DOHH2 (cell line): ENCODE data around the gene USP40.
"Not testable (repeated sequence)": the region's sequence is repeated elsewhere in the genome, so short reads cannot be mapped to it uniquely, and the experiment has no call there.

Source experiments
- EZH2phosphoT487 ChIP-seq: fragments of 200-600 bp; sonication (generic); IDR thresholded peaks from 2 replicates; pipeline ENCODE4 v1.6.1; 2017; ENCODE audit warnings: borderline replicate concordance, mild to moderate bottlenecking, antibody characterized with exemption, low read length, moderate library complexity, mixed read lengths
- TF ChIP-seq, protein P1 (sequence below): fragments of 200-600 bp; sonication (generic); IDR thresholded peaks from one replicate; pipeline ENCODE4 v1.5.1; 2014; ENCODE audit warnings: antibody characterized with exemption, mild to moderate bottlenecking, low read depth, low read length; ENCODE audit not compliant: poor library complexity, severe bottlenecking

DNA sequence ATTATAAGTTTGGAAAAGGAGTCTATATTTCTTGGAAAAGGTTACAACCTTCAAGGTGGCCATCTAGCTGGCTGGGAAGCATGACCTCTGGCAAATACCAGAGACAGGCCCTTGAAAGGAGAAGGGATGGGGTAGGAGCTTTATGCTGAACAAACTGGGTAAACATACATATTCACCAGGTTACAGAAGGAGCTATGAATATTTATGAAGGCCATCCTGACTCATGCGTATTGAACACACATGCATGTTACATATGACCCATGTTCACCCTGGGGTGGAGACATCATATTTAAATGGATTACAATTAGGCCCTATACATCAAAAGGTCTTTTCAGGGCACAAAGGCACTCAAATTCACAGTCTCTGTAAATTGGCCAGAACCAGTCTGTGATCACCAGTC, 26.1 kb upstream of the USP40 start:
- TF ChIP-seq, protein P1, sequence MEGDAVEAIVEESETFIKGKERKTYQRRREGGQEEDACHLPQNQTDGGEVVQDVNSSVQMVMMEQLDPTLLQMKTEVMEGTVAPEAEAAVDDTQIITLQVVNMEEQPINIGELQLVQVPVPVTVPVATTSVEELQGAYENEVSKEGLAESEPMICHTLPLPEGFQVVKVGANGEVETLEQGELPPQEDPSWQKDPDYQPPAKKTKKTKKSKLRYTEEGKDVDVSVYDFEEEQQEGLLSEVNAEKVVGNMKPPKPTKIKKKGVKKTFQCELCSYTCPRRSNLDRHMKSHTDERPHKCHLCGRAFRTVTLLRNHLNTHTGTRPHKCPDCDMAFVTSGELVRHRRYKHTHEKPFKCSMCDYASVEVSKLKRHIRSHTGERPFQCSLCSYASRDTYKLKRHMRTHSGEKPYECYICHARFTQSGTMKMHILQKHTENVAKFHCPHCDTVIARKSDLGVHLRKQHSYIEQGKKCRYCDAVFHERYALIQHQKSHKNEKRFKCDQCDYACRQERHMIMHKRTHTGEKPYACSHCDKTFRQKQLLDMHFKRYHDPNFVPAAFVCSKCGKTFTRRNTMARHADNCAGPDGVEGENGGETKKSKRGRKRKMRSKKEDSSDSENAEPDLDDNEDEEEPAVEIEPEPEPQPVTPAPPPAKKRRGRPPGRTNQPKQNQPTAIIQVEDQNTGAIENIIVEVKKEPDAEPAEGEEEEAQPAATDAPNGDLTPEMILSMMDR: not testable (repeated sequence)
- TF ChIP-seq EZH2phosphoT487: not testable (repeated sequence)
